B cell (primary cell): ENCODE results near the gene CCDC170. TPM values are rescaled to one million over a fixed set of nuclear protein-coding genes. Genes with fewer than 3 reads are reported as not detected.

ENCODE experiments used
- ATAC-seq: fragments of 200-7000 bp; cut with Tn5 transposase; one replicate; pipeline ENCODE4 v1.10.0; 2021; ENCODE audit warnings: low read depth, mild to moderate bottlenecking, moderate number of reproducible peaks, moderate library complexity
- CTCF ChIA-PET: fragments of 350-600 bp; sonication (Branson Sonifier 250); formaldehyde crosslinking; loops from one replicate; lab custom pipeline; 2021; ENCODE audit warnings: antibody characterized with exemption, inconsistent platforms; lab: Charles Lee
- POLR2A ChIA-PET: fragments of 350-600 bp; sonication (Branson Sonifier 250); formaldehyde crosslinking; loops from one replicate; lab custom pipeline; 2021; ENCODE audit warnings: antibody characterized with exemption; lab: Charles Lee
- DNase-seq: peaks from one replicate; pipeline ENCODE4 v3.0.0; 2013
- H2AFZ ChIP-seq: 2 replicates; pipeline ENCODE4 v1.6.1; 2012; ENCODE audit warnings: mild to moderate bottlenecking, low read depth, low read length; ENCODE audit not compliant: insufficient read depth, poor library complexity, severe bottlenecking
- H3K27ac ChIP-seq, 2 donors: 1 replicate in 1 of 2; 2 replicates in 1 of 2; pipeline ENCODE4 v1.5.1; 2012 to 2013; ENCODE audit warnings: low read length in 2 of 2, mild to moderate bottlenecking in 2 of 2, moderate library complexity in 1 of 2
- H3K27me3 ChIP-seq, 4 experiments: fragments of 200-600 bp in 1 of 4; sonication (generic) in 1 of 4; replicated peaks in 1 of 4; 1 replicate in 2 of 4; 2 replicates in 2 of 4; pipeline versions ENCODE4 v1.6.1 to v1.7.0; 2013 to 2016; ENCODE audit warnings: low read length in 3 of 4, mild to moderate bottlenecking in 2 of 4, mixed read lengths in 1 of 4, moderate library complexity in 1 of 4; ENCODE audit not compliant: insufficient read depth in 4 of 4, control insufficient read depth in 3 of 4; ENCODE audit errors: control extremely low read depth in 1 of 4
- H3K36me3 ChIP-seq, 2 experiments: replicated peaks in 1 of 2; 1 replicate in 1 of 2; 2 replicates in 1 of 2; pipeline versions ENCODE4 v1.6.1 to v1.7.1; 2013; ENCODE audit warnings: low read length in 1 of 2; ENCODE audit not compliant: insufficient read depth in 2 of 2, control insufficient read depth in 1 of 2; ENCODE audit errors: control extremely low read depth in 1 of 2, extremely low read depth in 1 of 2
- H3K4me1 ChIP-seq, 2 donors: fragments of 200-600 bp in 1 of 2; sonication (generic) in 1 of 2; 1 replicate in 1 of 2; 2 replicates in 1 of 2; pipeline versions ENCODE4 v1.5.1 to v1.6.1; 2013 to 2017; ENCODE audit warnings: low read length in 2 of 2; ENCODE audit not compliant: control insufficient read depth in 2 of 2, insufficient read depth in 2 of 2
- H3K4me2 ChIP-seq: replicated peaks from 2 replicates; pipeline ENCODE3; 2012; ENCODE audit warnings: mild to moderate bottlenecking, low read depth, low read length; ENCODE audit not compliant: poor library complexity, severe bottlenecking
- H3K4me3 ChIP-seq, 5 experiments: fragments of 200-600 bp in 1 of 5; sonication (generic) in 1 of 5; 1 replicate in 3 of 5; 2 replicates in 2 of 5; pipeline versions ENCODE4 v1.5.1 to v1.7.0; 2011 to 2016; ENCODE audit warnings: low read length in 4 of 5, mild to moderate bottlenecking in 4 of 5, low read depth in 2 of 5, control low read depth in 1 of 5, moderate library complexity in 1 of 5; ENCODE audit not compliant: insufficient read depth in 1 of 5; ENCODE audit errors: control extremely low read depth in 1 of 5, extremely low read depth in 1 of 5
- H3K79me2 ChIP-seq: fragments of 200-600 bp; sonication (generic); one replicate; pipeline ENCODE4 v1.6.0; 2016; ENCODE audit warnings: low read length; ENCODE audit not compliant: control insufficient read depth, insufficient read depth
- H3K9ac ChIP-seq: fragments of 200-600 bp; sonication (generic); 2 replicates; pipeline ENCODE4 v1.6.1; 2017; ENCODE audit warnings: mild to moderate bottlenecking, low read length, moderate library complexity
- H3K9me3 ChIP-seq, 3 donors: one replicate each; pipeline versions ENCODE4 v1.6.1 to v1.7.1; 2013; ENCODE audit warnings: low read length in 2 of 3; ENCODE audit not compliant: control insufficient read depth in 2 of 3, insufficient read depth in 1 of 3; ENCODE audit errors: control extremely low read depth in 1 of 3
- H4K20me1 ChIP-seq: 2 replicates; pipeline ENCODE4 v1.6.0; 2012; ENCODE audit warnings: mild to moderate bottlenecking, low read length; ENCODE audit not compliant: insufficient read depth, control insufficient read depth, poor library complexity, severe bottlenecking
- H3K27ac Mint-ChIP-seq: one replicate; pipeline ENCODE4 v1.8.0; 2021; ENCODE audit warnings: mixed read lengths
- H3K27me3 Mint-ChIP-seq: one replicate; pipeline ENCODE4 v1.8.0; 2021; ENCODE audit warnings: mixed read lengths
- H3K4me1 Mint-ChIP-seq: one replicate; pipeline ENCODE4 v1.8.0; 2021; ENCODE audit warnings: mixed read lengths
- H3K4me3 Mint-ChIP-seq: one replicate; pipeline ENCODE4 v1.8.0; 2021; ENCODE audit warnings: mixed read lengths
- H3K9me3 Mint-ChIP-seq: one replicate; pipeline ENCODE4 v1.8.0; 2022; ENCODE audit warnings: mixed read lengths; ENCODE audit not compliant: insufficient read depth
- CTCF ChIP-seq: fragments of 200-600 bp; IDR thresholded peaks from one replicate; pipeline ENCODE4 v1.8.0; 2022; ENCODE audit warnings: antibody characterized with exemption, mild to moderate bottlenecking
- EZH2 ChIP-seq: IDR thresholded peaks from 2 replicates; pipeline ENCODE4 v1.6.1; 2012; ENCODE audit warnings: borderline replicate concordance, low read depth, mild to moderate bottlenecking, moderate library complexity, low read length; ENCODE audit not compliant: insufficient read depth, poor library complexity, severe bottlenecking
- WGBS: methylation state at CpG from one replicate; pipeline ENCODE4 v1.1.5; 2013; ENCODE audit warnings: missing lambda C conversion rate; ENCODE audit not compliant: insufficient coverage; 5-methylcytosine and 5-hydroxymethylcytosine counted together
- intact Hi-C: fragments of 100-400 bp; cut with micrococcal nuclease; formaldehyde crosslinking; loops from one replicate; pipeline ENCODE4 v1.10.0; 2022
- polyA plus RNA-seq: library from polyadenylated mRNA; depleted of rRNA; stranded (reverse); fragments of >200 nt; gene quantifications from 2 replicates; pipeline ENCODE4 v1.2.3, GENCODE V29; 2012
- total RNA-seq, 2 donors: library from RNA; stranded (reverse); fragments of 120-200 nt in 1 of 2; gene quantifications; 1 replicate in 1 of 2; 2 replicates in 1 of 2; pipeline versions ENCODE4 v1.2.3 to v1.2.4, GENCODE V29; 2013 to 2022

The CCDC170 gene
- total and polyA plus RNA-seq, 2 donors (not counting 1 experiment from before 2014, with no cell fraction given): 0.01 TPM; not detected in 1

- no peak overlapping the region for H3K9ac ChIP-seq
- H2AFZ ChIP-seq: no peak overlapping the region
- no peaks in the 10 kb centered on the region for H4K20me1 ChIP-seq
- peaks cover 0 to 2% (median 0%) of the 10 kb centered on the region in 3 donors for H3K9me3 ChIP-seq
- no peaks in the 10 kb centered on the region for H3K4me1 ChIP-seq
- H3K36me3 ChIP-seq: no peaks in the 10 kb centered on the region
- no peak for DNase-seq
- Mint-ChIP-seq H3K4me1 (no peaks in the 10 kb centered on the region), H3K9me3 (no peaks in the 10 kb centered on the region), H3K27ac (no peak overlapping the region), H3K4me3 (no peak overlapping the region), H3K27me3 (peaks cover 4% of the 10 kb centered on the region)
- no peak for TF ChIP-seq EZH2
- TF ChIP-seq CTCF: no peak
- ATAC-seq: no peak
- H3K27ac ChIP-seq: no peak overlapping the region
- ChIA-PET POLR2A (no interaction called here), CTCF (no interaction called here)
- no peak overlapping the region for H3K4me3 ChIP-seq
- no CpG with 5 or more reads among the region's 2 CpGs for WGBS
- intact Hi-C loops: no loop called here
- no peaks in the 10 kb centered on the region for H3K79me2 ChIP-seq
- no peak overlapping the region for H3K4me2 ChIP-seq
- no peaks in the 10 kb centered on the region for H3K27me3 ChIP-seq
These were observed 15.2 kb downstream of the CCDC170 start for GRCh38 chr6:151509048-151509447.

GRCh38 chr6:151512481-151512880 is 18.7 kb downstream of the CCDC170 start:
- POLR2A ChIA-PET: no interaction called here

More at GRCh38 chr6:151512481-151512880, 18.7 kb downstream of the CCDC170 start:
- no peak for ATAC-seq
- Mint-ChIP-seq H3K27me3 (no peaks in the 10 kb centered on the region), H3K9me3 (no peaks in the 10 kb centered on the region), H3K4me1 (no peaks in the 10 kb centered on the region), H3K27ac (no peak overlapping the region), H3K4me3 (no peak overlapping the region)
- CTCF ChIA-PET: no interaction called here
- Histone ChIP-seq H3K4me2 (no peak overlapping the region), H3K4me1 (no peaks in the 10 kb centered on the region), H4K20me1 (no peaks in the 10 kb centered on the region), H3K9me3 (peaks cover 0 to 5% (median 0%) of the 10 kb centered on the region in 3 donors), H3K36me3 (no peaks in the 10 kb centered on the region), H3K4me3 (no peak overlapping the region), H3K79me2 (no peaks in the 10 kb centered on the region), H3K27me3 (no peaks in the 10 kb centered on the region), H3K9ac (no peak overlapping the region), H3K27ac (no peak overlapping the region), H2AFZ (no peak overlapping the region)
- intact Hi-C loops: no loop called here
- no peak for TF ChIP-seq EZH2
- TF ChIP-seq CTCF: no peak
- no peak for DNase-seq
- WGBS: no CpG with 5 or more reads among the region's 5 CpGs
